Central memory CD8-positive, alpha-beta T cell (primary cell): ENCODE measurements around the gene MACROD2.

ENCODE experiments used
- ATAC-seq: fragments of 150-1000 bp; cut with Tn5 transposase; replicated peaks from 2 replicates; pipeline ENCODE4 v1.10.0; 2022; ENCODE audit warnings: mild to moderate bottlenecking, moderate FRiP score, moderate number of reproducible peaks; ENCODE audit not compliant: poor library complexity, severe bottlenecking; ENCODE audit errors: extremely low read depth
- DNase-seq, 2 donors: peaks; one replicate each; pipeline ENCODE4 v3.0.0; 2021; ENCODE audit warnings: low spot score in 2 of 2
- H3K27ac Mint-ChIP-seq: one replicate; pipeline ENCODE4 v1.8.0; 2022; ENCODE audit warnings: low read depth, mild to moderate bottlenecking, moderate library complexity, mixed read lengths
- H3K27me3 Mint-ChIP-seq: one replicate; pipeline ENCODE4 v1.8.0; 2022; ENCODE audit warnings: mixed read lengths
- H3K36me3 Mint-ChIP-seq: one replicate; pipeline ENCODE4 v1.8.0; 2022; ENCODE audit warnings: mild to moderate bottlenecking, moderate library complexity, mixed read lengths; ENCODE audit not compliant: insufficient read depth
- H3K4me1 Mint-ChIP-seq: one replicate; pipeline ENCODE4 v1.8.0; 2022; ENCODE audit warnings: mixed read lengths
- H3K4me3 Mint-ChIP-seq: one replicate; pipeline ENCODE4 v1.8.0; 2022; ENCODE audit warnings: mild to moderate bottlenecking, moderate library complexity, mixed read lengths
- H3K9me3 Mint-ChIP-seq: one replicate; pipeline ENCODE4 v1.8.0; 2022; ENCODE audit warnings: mixed read lengths

Gene MACROD2

DNA sequence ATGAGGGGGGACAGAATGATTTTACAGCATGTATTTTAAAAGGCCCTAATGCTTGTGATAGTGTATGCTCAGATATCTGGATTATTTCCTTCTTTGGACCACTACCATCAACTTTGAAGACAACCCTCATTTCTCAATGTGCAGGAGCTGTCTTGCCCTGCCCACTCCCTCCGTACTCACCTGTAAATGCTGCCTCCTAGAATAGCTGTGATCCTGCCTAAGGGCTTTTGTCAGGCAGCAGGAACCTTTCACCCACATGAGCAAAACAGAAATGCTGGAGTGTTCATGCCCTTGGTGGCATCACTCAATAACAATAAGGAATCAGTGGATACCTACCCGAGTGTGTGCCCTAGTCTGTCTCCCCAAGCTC lies 1065.7 kb downstream of the MACROD2 start:
- Mint-ChIP-seq H3K27me3 (no peaks in the 10 kb centered on the region), H3K36me3 (no peaks in the 10 kb centered on the region), H3K4me3 (no peak overlapping the region), H3K4me1 (no peaks in the 10 kb centered on the region), H3K27ac (no peak overlapping the region), H3K9me3 (peaks cover 13% of the 10 kb centered on the region)
- ATAC-seq, result no peak
- no peak for DNase-seq

DNA sequence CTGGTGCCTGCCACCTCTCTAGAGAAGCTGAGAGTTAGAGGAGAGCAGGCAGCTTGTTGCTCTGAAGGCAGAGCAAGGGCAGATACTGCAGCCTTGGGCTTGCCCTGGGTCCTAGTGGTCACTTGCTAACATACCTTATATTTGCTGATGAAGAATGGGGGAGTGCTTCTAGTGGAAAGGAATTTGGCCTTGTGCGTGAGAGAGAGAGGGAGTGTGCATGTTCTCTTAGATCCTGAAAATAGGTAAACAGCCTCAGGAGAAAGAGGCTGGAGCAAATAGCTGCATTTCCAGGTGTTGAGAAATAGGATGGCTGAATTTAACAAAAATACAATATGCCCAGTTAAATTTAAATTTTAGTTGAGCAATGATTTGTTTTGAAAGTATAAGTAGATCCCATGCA lies 1066.6 kb downstream of the MACROD2 start:
- Mint-ChIP-seq H3K36me3 (no peaks in the 10 kb centered on the region), H3K27me3 (no peaks in the 10 kb centered on the region), H3K4me1 (no peaks in the 10 kb centered on the region), H3K4me3 (no peak overlapping the region), H3K9me3 (peaks cover 13% of the 10 kb centered on the region), H3K27ac (no peak overlapping the region)
- DNase-seq, result no peak
- ATAC-seq, result no peak

DNA sequence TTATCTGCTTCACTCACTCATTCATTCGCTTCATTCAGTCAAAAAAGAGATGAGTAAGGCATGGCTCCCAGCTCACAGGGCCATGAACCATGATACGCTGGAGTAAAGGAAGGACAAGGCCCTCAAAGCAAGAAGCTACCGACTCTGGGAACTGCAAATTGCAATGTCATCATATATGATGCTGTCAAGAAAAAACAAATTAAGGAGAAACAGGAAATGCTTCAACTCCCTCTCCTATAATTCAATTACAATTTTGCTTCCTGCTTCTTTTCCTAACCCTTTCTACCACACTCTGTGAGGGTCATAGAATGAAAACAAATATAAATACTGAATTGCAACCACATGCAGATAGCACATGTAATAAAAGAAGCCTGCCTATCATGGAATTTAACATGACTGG lies 1067.8 kb downstream of the MACROD2 start:
- ATAC-seq (no peak), DNase-seq (no peak)
- no peak overlapping the region for H3K27ac Mint-ChIP-seq
- no peaks in the 10 kb centered on the region for H3K4me1 Mint-ChIP-seq
- H3K36me3 Mint-ChIP-seq, result no peaks in the 10 kb centered on the region
- H3K4me3 Mint-ChIP-seq, result no peak overlapping the region
- peaks cover 13% of the 10 kb centered on the region for H3K9me3 Mint-ChIP-seq
- H3K27me3 Mint-ChIP-seq, result no peaks in the 10 kb centered on the region

DNA sequence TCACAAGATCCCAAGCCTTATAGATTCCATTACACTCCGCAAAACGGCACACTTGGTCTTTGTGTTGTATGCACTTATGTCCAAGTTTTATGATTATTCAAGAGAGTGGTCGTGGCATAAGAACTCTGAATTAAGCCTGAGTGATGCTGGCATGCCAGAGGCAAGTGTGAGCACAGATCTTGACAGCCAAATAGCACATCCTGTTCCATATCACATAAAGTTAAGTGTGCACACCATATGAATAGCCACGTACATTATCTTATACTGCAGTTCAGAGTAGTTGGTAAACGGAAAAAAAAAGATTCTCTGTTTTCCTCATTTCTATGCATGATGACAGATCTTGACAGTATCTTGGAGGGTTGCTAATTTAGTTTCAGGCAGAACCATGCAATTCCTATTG lies 1069.4 kb downstream of the MACROD2 start:
- H3K4me1 Mint-ChIP-seq, result no peaks in the 10 kb centered on the region
- H3K4me3 Mint-ChIP-seq, result no peak overlapping the region
- H3K36me3 Mint-ChIP-seq, result no peaks in the 10 kb centered on the region
- H3K27ac Mint-ChIP-seq, result no peak overlapping the region
- H3K9me3 Mint-ChIP-seq, result peaks cover 20% of the 10 kb centered on the region
- ATAC-seq, result no peak
- DNase-seq, result no peak
- H3K27me3 Mint-ChIP-seq, result no peaks in the 10 kb centered on the region

DNA sequence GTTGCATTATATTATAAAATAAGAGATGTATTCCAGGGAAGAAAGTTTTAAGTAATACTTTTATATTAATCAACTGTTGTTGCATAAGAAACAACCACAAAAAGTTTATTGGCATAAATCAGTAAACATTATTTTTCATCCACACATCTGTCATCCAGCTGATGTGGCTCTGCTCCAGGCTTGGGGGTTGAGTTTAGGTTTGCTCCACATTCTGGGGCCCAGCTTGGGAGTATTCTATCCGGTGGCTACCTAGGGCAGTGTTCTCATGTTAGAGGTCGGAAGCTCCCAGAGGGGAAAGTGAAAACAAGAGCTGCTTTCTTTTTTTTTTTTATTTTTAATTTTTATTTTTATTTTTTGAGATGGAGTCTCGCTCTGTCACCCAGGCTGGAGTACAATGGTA lies 1070.5 kb downstream of the MACROD2 start:
- Mint-ChIP-seq H3K27ac (no peak overlapping the region), H3K36me3 (no peaks in the 10 kb centered on the region), H3K4me3 (no peak overlapping the region), H3K9me3 (peaks cover 15% of the 10 kb centered on the region), H3K4me1 (no peaks in the 10 kb centered on the region), H3K27me3 (no peaks in the 10 kb centered on the region)
- no peak for ATAC-seq
- DNase-seq, result no peak

DNA sequence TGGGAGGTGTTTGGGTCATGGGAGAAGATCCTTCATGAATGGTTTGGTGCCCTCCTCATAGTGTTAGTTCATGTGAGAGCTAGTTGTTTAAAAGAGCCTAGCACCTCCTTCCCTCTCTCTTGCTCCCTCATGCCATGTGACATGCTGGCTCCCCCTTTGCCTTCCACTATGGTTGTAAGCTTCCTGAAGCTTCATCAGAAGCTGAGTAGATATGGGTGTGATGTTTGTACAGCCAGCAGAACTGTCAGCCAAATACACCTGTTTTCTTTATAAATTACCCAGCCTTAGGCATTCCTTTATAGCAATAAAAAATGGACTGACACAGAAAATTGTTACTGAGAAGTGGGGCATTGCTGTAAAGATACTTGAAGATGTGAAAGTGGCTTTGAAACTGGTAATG lies 1073.2 kb downstream of the MACROD2 start:
- H3K9me3 Mint-ChIP-seq, result peaks cover 11% of the 10 kb centered on the region
- H3K27me3 Mint-ChIP-seq, result no peaks in the 10 kb centered on the region
- no peaks in the 10 kb centered on the region for H3K4me1 Mint-ChIP-seq
- DNase-seq, result no peak
- no peak overlapping the region for H3K27ac Mint-ChIP-seq
- H3K4me3 Mint-ChIP-seq, result no peak overlapping the region
- no peak for ATAC-seq
- H3K36me3 Mint-ChIP-seq, result no peaks in the 10 kb centered on the region

DNA sequence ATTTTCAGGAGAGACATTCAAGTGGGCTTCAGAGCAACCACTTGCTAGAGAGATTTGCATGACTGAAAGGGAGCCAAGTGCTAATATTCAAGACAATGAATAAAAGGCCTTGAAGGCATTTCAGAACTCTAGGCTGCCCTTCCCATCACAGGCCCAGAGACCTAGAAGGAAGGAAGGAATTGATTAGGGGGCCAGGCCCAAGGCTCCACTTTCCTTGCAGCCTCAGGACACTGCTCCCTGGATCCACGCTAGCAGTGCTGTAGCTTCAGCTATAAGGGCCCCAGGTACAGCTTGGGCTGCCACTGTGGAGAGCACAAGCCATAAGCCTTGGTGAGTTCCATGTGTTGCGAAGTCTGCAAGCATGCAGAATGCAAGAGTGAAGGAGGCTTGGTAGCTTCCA lies 1074.0 kb downstream of the MACROD2 start:
- Mint-ChIP-seq H3K36me3 (no peaks in the 10 kb centered on the region), H3K27ac (no peak overlapping the region), H3K4me3 (no peak overlapping the region), H3K27me3 (no peaks in the 10 kb centered on the region), H3K9me3 (peaks cover 11% of the 10 kb centered on the region), H3K4me1 (no peaks in the 10 kb centered on the region)
- DNase-seq (no peak), ATAC-seq (no peak)

DNA sequence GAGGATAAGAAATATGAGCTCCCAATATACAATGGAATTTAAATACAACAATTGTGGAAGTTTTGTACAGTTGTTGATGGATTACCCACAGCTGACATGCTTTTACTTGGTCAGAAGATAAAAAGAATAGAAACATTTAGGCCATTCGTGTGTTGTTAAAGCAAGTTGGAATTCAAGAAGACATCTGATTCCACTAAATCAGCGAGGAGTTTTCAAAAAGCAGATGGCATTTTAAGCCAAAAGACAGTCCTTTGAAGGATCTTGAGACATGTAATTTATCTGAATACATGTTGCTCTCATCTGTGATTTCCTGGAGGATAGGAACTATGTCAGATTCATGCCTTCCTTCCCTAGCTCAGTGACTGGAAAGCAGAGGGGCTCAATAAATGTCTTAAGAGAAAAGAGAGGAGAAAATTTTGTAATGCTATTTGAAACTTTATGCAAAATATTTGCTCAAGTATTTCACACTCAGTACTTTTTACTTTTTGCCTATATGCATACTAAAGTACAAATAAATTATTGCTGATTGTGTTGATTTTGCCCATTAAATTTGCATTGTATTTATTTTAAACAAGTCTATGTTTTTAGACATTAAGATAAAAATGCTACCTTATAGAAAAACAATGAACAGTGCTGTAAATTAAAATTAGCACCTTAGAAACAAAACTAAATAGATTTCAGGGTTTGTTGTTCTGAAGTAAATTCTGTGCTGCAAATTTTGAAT lies 1075.9 kb downstream of the MACROD2 start:
- no peaks in the 10 kb centered on the region for H3K4me1 Mint-ChIP-seq
- no peak overlapping the region for H3K4me3 Mint-ChIP-seq
- no peaks in the 10 kb centered on the region for H3K27me3 Mint-ChIP-seq
- peaks cover 11% of the 10 kb centered on the region for H3K9me3 Mint-ChIP-seq
- no peak overlapping the region for H3K27ac Mint-ChIP-seq
- no peaks in the 10 kb centered on the region for H3K36me3 Mint-ChIP-seq
- no peak for DNase-seq
- no peak for ATAC-seq

DNA sequence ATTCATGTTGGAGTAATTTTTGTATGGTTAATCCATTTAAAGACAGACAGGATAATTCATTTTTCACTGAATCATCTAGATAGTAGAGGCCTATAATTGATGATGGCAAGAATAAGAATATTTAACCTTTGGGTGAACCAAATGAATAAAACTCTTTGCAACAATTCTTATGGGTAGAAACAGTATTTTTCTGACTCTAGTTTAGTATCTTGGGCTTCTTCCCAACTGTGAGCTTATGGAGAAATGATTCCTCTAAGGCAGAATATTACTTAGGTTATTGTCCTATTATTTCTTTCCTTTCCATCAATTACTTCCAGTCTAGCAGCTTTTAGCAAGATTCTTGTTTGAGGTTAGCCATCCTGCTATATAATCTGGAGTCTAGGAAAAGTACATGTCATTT lies 1077.0 kb downstream of the MACROD2 start:
- no peak overlapping the region for H3K4me3 Mint-ChIP-seq
- DNase-seq, result no peak
- ATAC-seq, result no peak
- peaks cover 11% of the 10 kb centered on the region for H3K9me3 Mint-ChIP-seq
- no peak overlapping the region for H3K27ac Mint-ChIP-seq
- H3K27me3 Mint-ChIP-seq, result no peaks in the 10 kb centered on the region
- no peaks in the 10 kb centered on the region for H3K4me1 Mint-ChIP-seq
- H3K36me3 Mint-ChIP-seq, result no peaks in the 10 kb centered on the region

DNA sequence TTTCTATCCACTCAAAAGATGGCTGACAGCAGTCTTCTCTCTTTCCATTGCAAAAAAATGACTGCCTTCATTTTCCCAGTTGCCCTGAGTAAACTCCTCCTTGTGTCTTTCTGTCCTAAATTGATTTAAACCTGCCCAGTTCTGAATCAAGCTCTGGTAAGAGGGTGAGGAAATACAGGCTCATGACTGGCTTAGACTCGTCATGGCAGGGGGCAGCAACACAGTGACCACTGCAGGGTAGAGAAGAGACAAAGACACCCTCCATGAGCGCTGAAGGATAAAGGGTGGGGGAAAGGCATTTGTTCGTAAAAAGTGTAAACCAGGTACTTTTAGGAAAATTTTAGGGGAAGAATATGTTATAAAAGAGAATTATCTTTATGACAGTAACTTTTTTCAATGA lies 1080.3 kb downstream of the MACROD2 start:
- no peak for DNase-seq
- no peaks in the 10 kb centered on the region for H3K4me1 Mint-ChIP-seq
- ATAC-seq, result no peak
- no peaks in the 10 kb centered on the region for H3K27me3 Mint-ChIP-seq
- H3K9me3 Mint-ChIP-seq, result peaks cover 4% of the 10 kb centered on the region
- H3K4me3 Mint-ChIP-seq, result no peak overlapping the region
- no peaks in the 10 kb centered on the region for H3K36me3 Mint-ChIP-seq
- no peak overlapping the region for H3K27ac Mint-ChIP-seq

DNA sequence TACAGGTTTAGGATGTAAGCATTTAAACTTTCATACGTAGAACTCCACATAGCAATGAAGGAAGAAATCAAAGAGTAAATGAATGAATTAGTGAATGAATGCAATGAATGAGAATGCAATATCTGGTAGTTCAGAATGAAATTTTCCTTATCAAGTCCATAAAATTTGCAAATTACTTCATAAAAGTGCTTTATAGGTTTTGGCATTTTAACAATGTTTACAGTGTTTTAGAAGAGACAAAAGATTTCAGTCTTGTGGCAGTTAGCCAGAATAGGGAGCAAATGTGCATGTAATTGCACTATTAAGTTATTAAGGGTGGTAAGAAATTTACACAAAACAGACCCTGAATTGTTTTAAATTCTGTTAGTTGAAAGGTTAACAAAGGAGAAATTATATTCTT lies 1081.5 kb downstream of the MACROD2 start:
- no peak for ATAC-seq
- H3K27me3 Mint-ChIP-seq, result no peaks in the 10 kb centered on the region
- H3K36me3 Mint-ChIP-seq, result no peaks in the 10 kb centered on the region
- no peak overlapping the region for H3K4me3 Mint-ChIP-seq
- H3K27ac Mint-ChIP-seq, result no peak overlapping the region
- no peak for DNase-seq
- H3K4me1 Mint-ChIP-seq, result no peaks in the 10 kb centered on the region
- H3K9me3 Mint-ChIP-seq, result no peaks in the 10 kb centered on the region

DNA sequence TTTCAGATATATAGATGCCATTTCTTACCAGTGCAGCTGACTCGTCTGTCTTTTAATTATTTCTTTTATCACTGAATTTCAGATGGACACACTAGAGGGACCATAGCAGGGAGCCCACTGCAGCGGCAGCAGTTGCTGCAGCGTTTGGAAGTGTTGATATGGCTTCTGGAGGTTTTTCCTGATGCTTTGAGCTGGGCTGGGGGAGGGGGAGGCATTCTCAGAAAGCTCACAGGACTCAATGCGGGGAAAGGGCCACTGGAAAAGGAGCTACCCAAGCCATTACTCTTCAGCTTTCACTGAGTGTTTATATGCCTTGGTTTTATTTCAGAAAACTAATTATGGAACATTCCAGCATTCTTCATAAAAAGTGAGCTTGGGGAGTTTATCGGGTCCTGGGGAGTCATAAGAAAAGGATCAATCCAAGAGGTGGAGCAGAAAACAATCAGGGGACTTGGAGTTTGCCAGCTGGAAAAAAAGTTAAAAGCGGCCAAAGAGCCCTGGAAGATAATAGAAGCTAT lies 1082.5 kb downstream of the MACROD2 start:
- Mint-ChIP-seq H3K27ac (no peak overlapping the region), H3K4me1 (no peaks in the 10 kb centered on the region), H3K36me3 (no peaks in the 10 kb centered on the region), H3K4me3 (no peak overlapping the region), H3K27me3 (no peaks in the 10 kb centered on the region), H3K9me3 (no peaks in the 10 kb centered on the region)
- DNase-seq (no peak), ATAC-seq (no peak)

DNA sequence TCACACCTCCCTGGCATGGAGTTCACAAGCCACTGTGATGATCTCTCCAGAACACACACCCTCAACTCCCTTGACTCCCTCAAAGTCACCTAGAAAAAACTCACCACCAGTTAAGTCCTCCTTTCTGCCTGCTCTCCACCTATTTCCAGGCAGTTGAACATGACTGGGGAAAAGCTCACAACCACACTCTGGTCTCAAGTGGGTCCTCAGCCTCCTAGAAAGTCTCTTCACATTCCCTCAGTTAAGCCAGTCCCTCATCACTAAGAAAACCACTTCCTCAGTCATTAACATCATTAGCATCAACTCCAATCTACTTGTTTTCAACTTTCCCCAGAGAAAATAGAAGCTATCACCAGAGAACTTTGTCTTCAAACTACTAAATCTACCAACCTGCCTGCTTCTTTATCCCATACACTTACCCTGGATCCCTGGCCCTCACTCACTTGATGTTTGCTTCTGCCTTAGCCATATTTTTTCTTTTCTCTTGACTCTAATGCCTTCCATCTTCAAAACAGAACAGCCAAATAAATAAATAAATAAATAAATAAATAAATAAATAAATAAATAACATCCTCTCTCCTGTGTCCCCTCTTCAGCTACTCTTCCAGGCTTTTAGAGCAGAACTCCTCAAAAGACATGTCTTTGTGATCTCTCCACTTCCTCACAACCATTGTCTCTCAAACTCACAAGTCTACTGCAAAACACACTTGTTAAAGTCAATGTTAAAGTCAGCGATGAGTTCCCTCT lies 1084.5 kb downstream of the MACROD2 start:
- Mint-ChIP-seq H3K9me3 (no peaks in the 10 kb centered on the region), H3K27me3 (no peaks in the 10 kb centered on the region), H3K4me3 (no peak overlapping the region), H3K4me1 (no peaks in the 10 kb centered on the region), H3K27ac (no peak overlapping the region), H3K36me3 (no peaks in the 10 kb centered on the region)
- no peak for DNase-seq
- ATAC-seq, result no peak
